Fibroblast of villous mesenchyme (primary cell): ENCODE measurements around the gene PIEZO2. TPM values are rescaled to one million over a fixed set of nuclear protein-coding genes. Genes with fewer than 3 reads are reported as not detected.

Source experiments
- small RNA-seq: library from RNA; depleted of rRNA; stranded (forward); fragments of <200 nt; gene quantifications from one replicate; pipeline ENCODE3, GENCODE V24; 2012
- total RNA-seq: library from RNA; depleted of rRNA; stranded (reverse); fragments of >200 nt; gene quantifications from 2 replicates; pipeline ENCODE4 v1.2.3, GENCODE V29; 2012

The PIEZO2 gene
- total RNA-seq, 1 donor = 1.7 TPM

Small RNA genes lying within 50 kb of the gene (small RNA-seq; reads per million reads assigned to genes)
- gene AP001180.3 (not detected), gene AP001180.5 (not detected), gene MIR6788 (not detected)
